Measurements from ENCODE around the gene RAB9B.

DNA sequence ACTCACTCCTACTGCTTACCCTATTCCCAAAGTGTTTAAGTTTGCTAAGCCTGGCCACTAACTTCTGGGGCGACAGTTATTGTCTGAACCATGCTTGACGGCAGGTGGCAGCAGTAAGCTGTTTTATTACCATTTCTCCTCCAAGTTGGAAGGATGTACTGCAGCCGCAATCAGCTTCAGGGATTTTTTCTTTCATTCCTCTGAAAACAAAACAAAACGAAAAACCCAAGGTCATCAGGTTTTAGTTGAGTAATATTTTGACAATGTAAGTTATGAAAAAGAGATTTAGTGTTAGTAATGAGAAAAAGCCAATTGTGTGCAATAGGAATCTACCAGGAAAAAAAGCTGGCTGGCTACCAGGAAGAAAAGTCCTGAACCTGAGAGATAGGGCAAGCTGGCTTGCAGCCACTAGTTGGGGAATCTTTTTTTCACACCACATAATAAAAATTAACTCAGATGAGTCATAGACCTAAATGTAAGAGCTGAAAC, 13.2 kb upstream of the RAB9B start:
- TF ChIP-seq KDM3A (CRISPR knock-in tag; IDR thresholded peaks at IDR 0.05; ENCODE audit: low read depth) (no peak), MBD4 (IDR thresholded peaks at IDR 0.05; ENCODE audit: borderline replicate concordance, low read length) (no peak), ZFP36 (IDR thresholded peaks at IDR 0.05; ENCODE audit: borderline replicate concordance, low read depth, low read length, partially characterized antibody) (no peak), NFE2L1 (CRISPR knock-in tag; IDR thresholded peaks at IDR 0.05; ENCODE audit: borderline replicate concordance) (no peak), SP1 (IDR thresholded peaks at IDR 0.05) (no peak), SP1 (CRISPR knock-in tag; IDR thresholded peaks at IDR 0.05) (no peak), SALL1 (CRISPR knock-in tag; IDR thresholded peaks at IDR 0.05) (no peak), NR2C2 (CRISPR knock-in tag; IDR thresholded peaks at IDR 0.05; ENCODE audit: borderline replicate concordance) (no peak), HNRNPL (IDR thresholded peaks at IDR 0.05; ENCODE audit: low read depth, low read length) (no peak), NFYB (CRISPR knock-in tag; IDR thresholded peaks at IDR 0.05) (no peak), JUND (CRISPR knock-in tag; IDR thresholded peaks at IDR 0.05) (no peak), PHF21A (CRISPR knock-in tag; IDR thresholded peaks at IDR 0.05) (no peak)
- TF ChIP-seq, protein P1, sequence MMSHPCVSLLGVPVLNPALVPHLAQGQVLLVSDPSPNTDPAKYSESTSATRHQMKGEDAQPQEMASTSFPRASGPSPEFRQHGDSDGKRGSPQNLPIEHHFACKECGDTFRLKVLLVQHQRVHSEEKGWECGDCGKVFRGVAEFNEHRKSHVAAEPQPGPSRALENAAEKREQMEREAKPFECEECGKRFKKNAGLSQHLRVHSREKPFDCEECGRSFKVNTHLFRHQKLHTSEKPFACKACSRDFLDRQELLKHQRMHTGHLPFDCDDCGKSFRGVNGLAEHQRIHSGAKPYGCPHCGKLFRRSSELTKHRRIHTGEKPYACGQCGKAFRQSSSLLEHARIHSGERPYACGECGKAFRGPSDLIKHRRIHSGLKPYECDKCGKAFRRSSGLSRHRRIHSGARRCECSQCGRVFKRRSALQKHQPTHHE (CRISPR knock-in tag; IDR thresholded peaks at IDR 0.05; ENCODE audit: borderline replicate concordance), result no peak
